Activated T-helper 1 cell treated with Interleukin-2 at 50 U/mL for 16 hours (primary cell): Measurements from ENCODE around the gene ADRB1.

Source experiments
- DNase-seq: peaks from one replicate; pipeline ENCODE4 v3.0.0-alpha.2; 2020; ENCODE audit warnings: low read depth

Gene ADRB1

GRCh38 chr10:114057855-114058254, 14.2 kb downstream of the ADRB1 start:
- no peak for DNase-seq

DNA sequence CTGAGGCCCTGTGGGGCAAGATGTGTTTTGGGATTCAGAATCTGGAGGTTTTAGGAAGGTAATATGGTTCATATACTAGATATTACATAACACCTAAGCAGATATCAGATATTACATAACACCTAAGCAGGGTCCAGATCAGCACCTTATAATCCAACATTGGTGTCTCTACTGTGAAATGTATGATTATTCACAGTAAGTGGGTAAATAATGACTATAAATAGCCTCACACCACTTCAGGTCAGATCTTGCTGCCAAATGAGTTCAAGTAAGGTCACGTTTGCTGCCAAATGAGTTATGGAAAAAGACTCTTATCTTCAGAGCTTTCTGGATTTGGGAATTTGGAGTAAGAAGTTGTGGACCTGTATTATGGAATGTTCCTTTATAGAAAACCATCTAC, 14.6 kb downstream of the ADRB1 start:
- no peak for DNase-seq

DNA sequence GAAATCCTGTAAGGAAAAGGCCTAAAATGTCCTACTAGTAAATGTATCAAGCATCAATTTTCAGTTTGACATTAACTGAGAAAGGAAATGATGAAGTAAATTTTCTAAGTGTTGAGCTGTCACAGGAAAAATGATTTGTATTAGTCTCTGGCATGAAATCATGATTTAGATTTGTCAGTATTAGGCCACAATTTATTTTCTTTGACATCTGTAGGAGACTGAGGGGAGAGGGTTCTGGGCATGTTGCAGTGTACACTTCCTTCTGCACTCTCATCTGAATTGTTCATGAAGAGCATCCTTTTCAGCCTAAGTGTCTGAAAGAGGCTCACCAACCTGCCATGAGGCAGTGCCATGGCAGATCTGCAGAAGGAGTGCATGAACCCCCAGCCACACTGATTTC, 15.9 kb downstream of the ADRB1 start:
- DNase-seq, result no peak

- no peak for DNase-seq
Measured at GRCh38 chr10:114060456-114060855, 16.8 kb downstream of the ADRB1 start.

DNA sequence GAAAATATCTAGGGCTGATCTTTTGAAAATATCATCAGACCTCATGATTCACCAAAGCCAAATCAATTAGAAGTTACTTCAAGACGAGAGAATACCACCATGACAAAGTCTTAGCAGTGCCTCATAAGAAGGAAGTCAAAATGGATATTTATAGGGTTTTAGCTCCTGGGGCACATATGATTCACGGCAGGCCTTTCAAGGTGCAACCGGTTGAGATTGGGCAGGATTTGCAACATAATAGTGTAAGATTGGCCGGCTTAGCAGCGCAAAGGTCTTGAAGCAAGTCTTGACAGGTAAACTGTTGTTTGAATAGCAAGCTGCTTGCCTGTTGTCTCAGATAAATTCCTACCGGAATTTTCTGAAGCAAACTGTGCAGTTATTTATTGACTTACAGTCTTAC, 17.5 kb downstream of the ADRB1 start:
- no peak for DNase-seq

GRCh38 chr10:114061789-114062188, 18.1 kb downstream of the ADRB1 start:
- DNase-seq, result no peak

GRCh38 chr10:114064151-114065048, 20.7 kb downstream of the ADRB1 start:
- DNase-seq, result no peak

GRCh38 chr10:114065049-114065435, 21.4 kb downstream of the ADRB1 start:
- DNase-seq, result no peak

GRCh38 chr10:114068054-114068707, 24.5 kb downstream of the ADRB1 start:
- no peak for DNase-seq

DNA sequence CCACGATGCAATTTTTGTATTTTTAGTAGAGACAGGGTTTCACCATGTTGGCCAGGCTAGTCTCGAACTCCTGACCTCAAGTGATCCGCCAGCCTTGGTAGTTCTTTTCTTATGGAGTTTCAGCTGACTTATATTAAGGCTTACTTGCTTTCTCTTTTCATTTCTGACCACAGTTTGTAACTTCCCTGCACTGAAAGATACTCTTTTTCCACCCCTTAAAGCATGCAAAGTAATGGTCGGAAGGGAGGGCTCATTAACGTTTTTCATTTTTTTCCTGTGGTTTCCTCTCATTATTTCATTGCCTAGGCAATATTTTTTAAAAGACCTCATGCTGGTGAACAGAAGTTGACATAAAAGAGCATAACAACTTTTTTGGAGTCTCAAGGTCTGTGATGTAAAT, 27.0 kb downstream of the ADRB1 start:
- DNase-seq, result no peak

- DNase-seq, result no peak
Measured at GRCh38 chr10:114071178-114071577, 27.5 kb downstream of the ADRB1 start.

DNA sequence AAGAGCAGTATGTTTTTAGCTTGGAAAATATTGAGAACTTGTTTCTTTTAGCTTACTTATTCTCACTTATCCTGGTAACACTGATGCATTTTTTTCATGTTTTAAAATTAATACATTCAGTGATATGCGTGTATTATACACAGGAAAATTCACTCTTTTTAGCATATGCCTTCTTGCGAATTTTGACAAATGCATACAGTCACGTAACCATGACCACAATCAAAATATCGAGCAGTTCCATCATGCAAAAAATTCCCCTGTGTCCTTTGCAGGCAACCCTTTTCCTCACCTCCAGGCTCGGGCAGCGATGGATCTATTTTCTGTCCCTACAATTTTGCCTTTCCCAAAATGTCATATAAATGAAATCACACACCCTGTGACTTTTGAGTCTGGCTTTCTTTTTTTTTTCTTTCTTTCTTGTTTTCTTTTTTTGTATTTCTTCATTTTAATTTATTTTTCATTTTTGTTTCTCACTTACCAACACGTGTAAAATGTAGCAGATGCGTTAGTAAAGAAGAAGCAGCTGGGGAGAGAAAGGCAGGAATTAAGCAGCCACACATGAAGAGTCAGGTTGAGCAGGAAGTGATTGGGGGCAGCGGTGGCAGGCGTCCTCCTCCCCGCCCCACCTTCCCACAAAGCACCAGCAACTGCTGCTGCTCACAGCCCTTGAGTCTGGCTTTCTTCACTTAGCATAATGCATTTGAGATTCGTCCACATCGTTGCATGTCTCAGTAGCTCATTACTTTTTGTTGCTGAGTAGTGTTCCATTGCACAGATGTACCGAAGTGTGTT, 29.9 kb downstream of the ADRB1 start:
- peak; percentile 3 for DNase-seq

GRCh38 chr10:114075093-114075492, 31.4 kb downstream of the ADRB1 start:
- DNase-seq, result no peak

- no peak for DNase-seq
Measured at GRCh38 chr10:114077347-114077746, 33.7 kb downstream of the ADRB1 start.

DNA sequence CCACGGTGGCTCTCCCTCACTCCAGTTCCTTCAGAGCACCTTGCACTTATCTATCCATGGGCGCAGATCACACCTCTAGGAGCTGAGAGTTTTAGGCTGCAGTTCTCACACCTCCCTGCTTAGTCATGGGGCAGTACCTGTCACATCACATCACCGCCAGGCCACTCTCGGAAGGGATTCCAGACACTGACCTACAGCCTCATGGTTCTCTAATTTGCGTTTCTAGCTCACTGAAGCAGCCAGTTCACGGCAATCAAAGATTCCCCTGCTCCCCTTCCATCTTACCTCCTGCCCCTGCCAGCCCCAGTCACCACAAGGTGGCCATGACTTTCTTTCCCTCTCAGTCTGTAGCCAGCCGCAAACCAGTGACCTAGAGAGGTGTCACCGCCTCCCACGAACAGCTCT, 34.2 kb downstream of the ADRB1 start:
- DNase-seq, result no peak

- no peak for DNase-seq
Measured at GRCh38 chr10:114078346-114078745, 34.7 kb downstream of the ADRB1 start.

DNA sequence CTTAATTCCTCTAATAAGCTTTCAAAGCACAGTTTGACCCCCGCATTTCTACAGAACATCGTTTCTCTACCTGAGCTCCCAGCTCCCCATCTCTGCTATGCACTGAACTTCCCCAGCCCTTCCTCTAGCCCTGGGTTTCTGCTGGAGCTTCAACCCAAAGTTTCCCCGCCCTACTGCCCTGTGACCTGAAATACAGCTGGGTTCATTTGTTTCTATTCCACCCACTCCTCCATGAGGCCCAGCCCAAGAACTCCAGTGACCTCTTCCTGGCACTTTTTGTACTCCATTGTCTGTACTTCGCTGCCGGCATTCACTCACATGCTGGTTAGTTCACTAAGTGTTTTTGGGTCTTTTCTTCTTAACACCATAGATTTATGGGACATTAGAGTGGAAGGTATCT, 35.8 kb downstream of the ADRB1 start:
- no peak for DNase-seq

DNA sequence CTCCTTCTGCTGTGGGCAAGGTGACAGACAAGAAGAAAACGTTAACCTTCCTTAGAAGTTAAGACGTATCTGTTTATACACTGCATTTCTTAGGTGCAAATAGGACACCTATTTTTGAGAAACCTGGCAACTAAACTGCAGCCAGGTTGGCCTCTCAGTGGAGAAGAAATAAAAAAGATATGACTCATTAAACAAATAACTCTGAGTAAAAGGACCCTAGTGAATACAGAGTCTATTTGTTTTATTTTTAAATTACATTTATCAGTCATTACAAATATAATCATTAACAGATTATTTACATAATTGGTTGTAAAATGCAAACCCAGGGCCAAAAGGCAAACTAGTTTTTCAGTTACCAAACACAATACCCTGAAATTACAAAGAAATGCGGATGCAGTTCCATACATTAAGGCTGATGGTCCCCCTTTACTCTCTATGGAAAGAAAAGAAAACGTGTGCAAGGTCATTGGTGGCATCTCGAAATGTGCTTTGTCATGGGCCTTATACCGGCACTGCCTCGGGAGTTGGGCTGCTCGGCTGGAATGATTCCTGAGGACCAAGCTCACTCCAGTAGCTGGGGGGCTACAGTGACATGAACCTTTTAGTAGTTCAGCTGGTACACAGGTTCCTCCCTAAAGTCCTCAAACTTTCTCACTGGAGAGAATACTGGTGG, 38.4 kb downstream of the ADRB1 start:
- no peak for DNase-seq

DNA sequence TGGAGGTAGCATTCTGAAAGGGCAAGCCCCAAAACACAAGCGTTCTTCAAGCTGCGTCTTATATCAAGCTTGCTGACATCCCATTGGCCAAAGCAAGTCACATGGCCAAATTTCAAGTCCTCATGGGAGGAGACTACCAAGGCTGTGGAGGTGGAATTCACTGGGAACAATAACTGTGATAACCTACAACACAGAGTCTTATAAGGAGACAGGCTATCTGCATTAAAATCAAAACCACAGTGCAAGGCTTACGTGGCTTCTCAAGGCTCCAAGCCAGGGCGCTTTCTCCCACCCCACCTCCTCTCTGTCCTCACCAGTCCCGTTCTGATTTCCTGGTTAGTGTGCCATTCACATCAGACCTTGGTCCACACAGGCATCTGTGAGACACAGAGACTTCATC, 39.4 kb downstream of the ADRB1 start:
- no peak for DNase-seq

DNA sequence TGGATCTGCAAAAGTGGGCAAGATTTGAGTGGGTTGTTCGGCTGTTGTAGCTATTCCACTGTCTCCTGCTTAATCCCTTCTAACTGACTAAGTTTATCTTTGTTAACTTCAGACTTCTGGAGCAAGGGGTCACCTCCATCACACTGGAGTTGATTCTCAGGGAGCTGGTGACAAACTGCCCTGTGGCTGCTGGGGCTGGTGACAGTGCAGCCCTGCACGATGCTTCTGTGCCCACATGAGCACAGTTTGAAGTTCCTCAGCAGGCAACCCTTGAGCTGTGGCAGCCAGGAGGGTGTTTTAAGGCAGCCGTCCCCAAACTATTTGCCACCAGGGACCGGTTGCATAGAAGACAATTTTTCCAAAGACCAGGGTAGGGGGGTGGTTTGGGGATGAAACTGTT, 40.5 kb downstream of the ADRB1 start:
- DNase-seq, result no peak

DNA sequence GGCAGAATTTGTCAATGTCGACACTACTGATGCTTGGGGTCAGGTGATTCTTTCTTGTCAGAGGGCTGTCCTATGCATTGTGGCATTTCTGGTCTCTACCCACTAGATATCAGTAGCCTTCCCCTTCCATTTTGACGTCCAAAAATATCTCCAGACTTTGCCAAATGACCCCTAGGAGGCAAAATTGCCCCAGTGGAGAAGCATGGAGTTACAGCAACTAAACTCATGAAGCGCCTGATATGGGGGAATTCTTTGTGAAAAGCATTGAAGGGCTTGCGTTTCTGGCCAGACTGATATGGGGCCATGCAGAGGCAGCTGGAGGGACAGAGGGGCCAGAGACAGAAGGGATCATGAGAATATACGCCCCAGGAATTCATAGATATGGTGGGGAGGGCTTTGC, 43.6 kb downstream of the ADRB1 start:
- DNase-seq, result no peak

GRCh38 chr10:114087655-114088054, 44.0 kb downstream of the ADRB1 start:
- no peak for DNase-seq
